HG02623 (cell line): Measurements from ENCODE around the gene RAMP1.
"Not testable (repeated sequence)": the region's sequence is repeated elsewhere in the genome, so short reads cannot be mapped to it uniquely, and the experiment has no call there.

Experiments used
- ATAC-seq: cut with Tn5 transposase; IDR thresholded peaks from one replicate; pipeline ENCODE4 v1.9.1; 2021; ENCODE audit warnings: moderate library complexity; ENCODE audit not compliant: unreplicated experiment

The RAMP1 gene

DNA sequence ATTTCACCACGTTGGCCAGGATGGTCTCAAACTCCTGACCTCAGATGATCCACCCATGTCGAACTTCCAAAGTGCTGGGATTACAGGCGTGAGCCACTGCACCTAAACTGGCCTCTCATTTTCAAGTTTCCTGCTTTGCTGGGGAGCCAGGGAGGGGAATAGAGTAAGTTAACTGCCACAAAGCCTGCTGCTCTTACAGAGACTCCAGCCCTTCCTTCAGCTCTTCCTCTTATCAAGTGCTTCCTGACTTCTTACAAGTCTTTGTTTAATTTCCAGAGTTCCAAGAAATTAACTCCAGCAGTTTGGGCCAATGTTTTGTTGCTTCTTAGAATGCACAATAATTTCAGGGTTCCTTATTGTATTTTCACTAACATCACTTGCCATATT is 83.1 kb downstream of the RAMP1 start:
- ATAC-seq, result no peak

- no peak for ATAC-seq
These were observed 84.1 kb downstream of the RAMP1 start for GRCh38 chr2:237943395-237944094.

- no peak for ATAC-seq
These were observed 84.9 kb downstream of the RAMP1 start for GRCh38 chr2:237944302-237944701.

DNA sequence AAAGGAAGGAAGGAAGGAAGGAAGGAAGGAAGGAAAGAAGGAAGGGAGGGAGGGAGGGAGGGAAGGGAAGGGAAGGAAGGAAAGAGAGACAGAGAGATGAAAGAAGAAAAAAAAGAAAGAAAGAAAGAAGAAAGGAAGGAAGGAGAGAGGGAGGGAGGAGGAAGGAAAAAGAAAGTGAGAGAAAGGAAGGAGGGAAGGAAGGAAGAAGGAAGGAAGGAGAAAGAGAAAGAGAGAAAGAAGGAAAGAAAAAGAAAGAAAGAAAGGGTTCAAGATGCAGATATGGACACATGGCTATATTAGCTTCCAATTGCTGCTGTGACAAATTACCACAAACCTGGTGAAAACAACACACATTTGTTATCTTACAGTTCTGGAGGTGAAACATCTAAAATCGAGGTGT is 87.0 kb downstream of the RAMP1 start:
- no peak for ATAC-seq

DNA sequence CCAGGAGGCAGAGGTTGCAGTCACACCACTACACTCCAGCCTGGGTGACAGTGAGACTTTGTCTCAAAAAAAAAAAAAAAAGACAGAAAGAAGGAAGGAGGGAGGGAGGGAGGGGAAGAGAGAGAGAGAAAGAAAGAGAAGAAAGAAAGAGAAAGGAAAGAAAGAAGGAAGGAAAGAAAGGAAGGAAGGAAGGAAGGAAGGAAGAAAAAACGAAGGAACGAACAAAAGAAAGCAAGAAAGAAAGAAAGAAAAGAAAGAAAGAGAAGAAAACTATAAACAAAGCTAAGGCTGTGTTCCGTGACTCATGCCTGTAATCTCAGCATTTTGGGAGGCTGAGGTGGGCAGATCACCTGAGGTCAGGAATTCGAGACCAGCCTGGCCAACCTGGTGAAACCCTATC is 91.9 kb downstream of the RAMP1 start:
- ATAC-seq, result not testable (repeated sequence)

- ATAC-seq, result no peak
These were observed 92.5 kb downstream of the RAMP1 start for GRCh38 chr2:237951878-237952277.

DNA sequence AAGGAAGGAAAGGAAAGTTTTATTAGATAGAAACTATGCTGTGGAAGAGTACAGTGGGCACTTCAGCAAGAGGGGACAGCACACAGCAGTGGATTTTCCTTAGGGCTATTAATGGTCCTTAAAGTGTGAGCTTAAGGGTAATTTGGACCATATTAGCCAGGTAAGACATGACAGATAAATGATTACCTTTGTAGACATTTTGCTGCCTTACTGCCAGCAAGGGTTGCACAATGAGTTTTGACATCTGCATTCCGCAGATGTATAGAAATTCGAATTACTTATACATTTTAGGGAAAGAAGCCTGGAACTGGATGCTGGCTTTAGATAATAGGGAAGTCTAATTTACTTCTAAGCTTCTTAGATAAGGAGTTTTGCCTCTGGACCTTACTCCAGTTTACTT is 93.4 kb downstream of the RAMP1 start:
- ATAC-seq, result no peak

GRCh38 chr2:237955640-237956401 is 96.4 kb downstream of the RAMP1 start:
- no peak for ATAC-seq

- no peak for ATAC-seq
These were observed 96.9 kb downstream of the RAMP1 start for GRCh38 chr2:237956402-237956736.

DNA sequence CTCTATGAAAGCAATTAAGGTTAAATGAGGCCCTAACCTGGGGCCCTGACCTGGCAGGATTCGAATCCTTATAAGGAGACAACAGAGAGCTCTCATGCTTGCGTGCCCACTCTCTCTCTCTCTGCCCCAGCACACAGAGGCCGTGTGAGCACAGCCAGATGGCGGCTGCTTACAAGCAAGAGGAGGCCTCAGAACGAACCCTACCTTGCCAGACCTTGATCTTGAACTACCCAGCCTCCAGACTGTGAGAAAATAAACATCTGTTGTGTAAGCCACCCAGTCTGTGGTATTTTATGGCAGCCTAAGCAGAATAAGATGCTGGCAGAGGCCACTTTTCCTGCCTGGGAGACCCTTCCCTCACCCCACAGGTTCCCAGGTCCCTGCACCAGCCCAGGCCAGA is 102.2 kb downstream of the RAMP1 start:
- no peak for ATAC-seq
